Activated T-cell treated with anti-CD3 and anti-CD28 coated beads for 4 hours (primary cell): Measurements from ENCODE around the gene CNDP2.
A peak's percentile ranks its signal among the peaks of the same experiment; 100 is the strongest.
"Not testable (repeated sequence)": the region's sequence is repeated elsewhere in the genome, so short reads cannot be mapped to it uniquely, and the experiment has no call there.

Experiments
- DNase-seq: peaks from one replicate; pipeline ENCODE4 v3.0.0-alpha.2; 2020

The CNDP2 gene

DNA sequence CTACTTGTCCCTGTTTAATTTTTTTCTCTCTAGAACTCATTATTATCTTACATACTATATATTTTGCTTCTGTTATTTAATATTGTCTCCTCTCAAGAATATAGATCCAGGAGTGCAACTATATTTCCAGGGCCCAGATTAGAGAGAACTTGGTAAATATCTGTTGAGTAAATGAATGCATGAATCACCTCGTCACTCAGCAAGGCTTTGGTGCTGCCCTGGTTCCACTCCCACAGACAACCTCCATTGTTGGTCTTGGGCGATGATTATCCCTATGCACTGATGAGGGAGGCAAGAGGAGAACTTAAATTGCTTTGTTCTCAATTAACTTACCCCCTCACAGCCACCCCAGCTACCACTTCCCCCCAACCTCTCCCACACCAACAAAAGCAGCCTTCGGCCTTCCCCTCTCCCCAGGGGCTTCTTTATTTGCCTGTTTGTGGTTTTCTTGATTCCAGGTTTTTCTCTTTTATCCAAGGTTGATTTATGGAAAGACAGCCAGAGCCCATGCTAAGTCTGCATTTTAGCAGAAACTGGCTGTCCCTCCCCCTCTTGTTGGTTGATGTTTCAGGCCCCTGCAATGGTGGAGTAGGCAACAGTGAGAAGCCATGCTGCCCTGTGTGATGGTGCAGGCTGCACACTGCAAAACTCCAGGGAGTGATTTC is 22.1 kb upstream of the CNDP2 start:
- no peak for DNase-seq

DNA sequence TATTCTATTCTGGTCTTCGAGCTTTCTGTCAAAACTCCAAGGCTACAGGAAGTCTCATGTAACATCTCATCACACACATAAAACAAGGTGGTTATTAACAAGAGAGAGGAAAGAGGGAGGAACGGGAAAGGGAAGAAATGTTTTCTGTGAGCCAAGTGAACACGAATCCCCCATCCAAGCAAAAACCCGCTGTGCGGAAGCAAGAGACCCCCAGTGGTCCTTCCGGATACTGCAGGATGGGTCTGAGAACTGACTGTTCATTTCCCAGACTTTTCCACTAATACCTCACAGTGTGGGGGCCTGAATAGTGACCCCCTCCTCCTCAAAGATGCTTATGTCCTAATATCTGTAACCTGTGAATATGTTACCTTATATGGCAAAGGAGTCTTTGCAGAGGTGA is 20.0 kb upstream of the CNDP2 start:
- DNase-seq, result no peak

GRCh38 chr18:74477771-74478170 is 18.4 kb upstream of the CNDP2 start:
- no peak for DNase-seq

DNA sequence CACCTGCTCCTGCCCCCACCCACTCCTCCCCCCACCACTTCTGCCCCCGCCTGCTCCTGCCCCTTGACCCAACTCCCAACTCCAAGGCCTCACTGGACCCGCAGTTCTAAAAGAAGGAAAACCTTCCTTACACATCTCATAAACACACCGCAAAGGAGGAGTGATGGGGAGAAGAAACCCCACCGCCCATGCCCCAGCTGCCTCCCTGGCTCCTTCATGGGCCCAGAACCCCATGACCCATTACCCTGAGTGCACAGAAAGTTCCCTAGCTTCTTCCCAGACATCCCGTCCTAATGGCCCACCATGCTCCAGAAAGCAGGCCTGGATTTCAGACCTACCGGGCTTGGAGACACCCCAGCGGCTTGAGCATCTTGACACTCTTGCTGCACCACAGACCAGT is 17.8 kb upstream of the CNDP2 start:
- no peak for DNase-seq

DNA sequence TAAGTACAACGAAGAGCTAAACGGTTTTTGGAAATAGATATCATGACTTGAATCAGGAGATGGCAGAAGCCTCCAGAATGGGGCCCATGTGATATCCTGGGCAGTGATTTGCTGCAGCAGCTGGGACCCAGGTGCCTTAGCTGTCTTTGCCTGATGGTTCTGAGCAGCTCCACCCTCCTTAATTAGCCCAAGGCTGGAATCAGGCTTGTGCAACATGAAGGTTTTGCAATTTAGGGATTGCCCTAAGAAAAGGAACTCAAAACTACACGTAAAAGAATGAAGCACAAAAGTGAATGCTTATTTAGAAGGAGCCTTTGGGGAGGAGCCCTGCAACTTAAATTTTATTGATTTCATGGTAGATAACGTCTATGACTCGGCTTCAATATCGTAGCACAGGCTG is 17.3 kb upstream of the CNDP2 start:
- no peak for DNase-seq

DNA sequence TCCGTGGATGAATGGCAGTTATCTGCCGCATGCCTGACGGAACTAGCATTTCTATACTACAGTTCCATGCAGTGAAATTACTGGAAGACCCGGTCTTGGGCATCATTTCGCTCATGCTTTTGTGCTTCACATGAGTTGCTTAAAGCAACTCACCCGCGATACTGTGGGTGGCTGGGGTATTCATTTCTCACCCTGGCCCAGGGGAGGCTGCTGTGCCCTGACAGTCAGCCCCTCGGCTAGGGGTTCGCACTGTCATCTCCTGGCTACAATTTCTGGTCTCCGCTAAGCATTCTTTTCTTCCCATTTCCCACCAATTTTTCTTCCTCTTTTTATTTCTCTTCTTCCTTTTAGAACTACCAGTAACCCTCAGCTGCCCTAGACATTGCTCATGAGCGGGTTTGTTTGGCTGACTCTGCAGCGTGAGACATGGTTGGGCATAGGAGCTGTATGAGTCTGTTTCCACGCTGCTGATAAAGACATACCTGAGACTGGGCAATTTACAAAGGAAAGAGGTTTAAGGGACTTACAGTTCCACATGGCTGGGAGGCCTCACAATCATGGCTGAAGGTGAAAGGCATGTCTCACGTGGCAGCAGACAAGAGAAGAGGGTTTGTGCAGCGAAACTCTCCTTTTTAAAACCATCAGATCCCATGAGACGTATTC is 16.5 kb upstream of the CNDP2 start:
- DNase-seq, result no peak

- no peak for DNase-seq
Observed at GRCh38 chr18:74480149-74480651, 16.0 kb upstream of the CNDP2 start.

DNA sequence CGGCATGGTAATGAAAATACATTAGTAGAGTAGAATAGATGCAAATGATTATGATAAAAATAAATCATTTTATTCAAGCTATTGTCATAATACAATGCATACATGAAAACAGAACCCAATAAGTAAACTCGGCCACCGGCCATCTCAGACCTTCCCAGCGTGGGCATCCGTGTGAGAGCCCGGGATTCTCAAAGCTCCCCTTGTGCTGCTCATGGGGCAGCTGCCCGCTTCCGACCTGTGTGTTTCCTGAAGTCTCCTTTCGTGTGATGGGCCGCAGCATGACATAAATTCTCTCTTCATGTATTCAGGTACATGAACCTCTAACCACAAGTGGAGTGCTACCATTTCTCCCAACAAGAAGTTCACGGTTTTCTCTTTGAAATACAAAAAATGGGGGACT is 13.5 kb upstream of the CNDP2 start:
- DNase-seq, result no peak

DNA sequence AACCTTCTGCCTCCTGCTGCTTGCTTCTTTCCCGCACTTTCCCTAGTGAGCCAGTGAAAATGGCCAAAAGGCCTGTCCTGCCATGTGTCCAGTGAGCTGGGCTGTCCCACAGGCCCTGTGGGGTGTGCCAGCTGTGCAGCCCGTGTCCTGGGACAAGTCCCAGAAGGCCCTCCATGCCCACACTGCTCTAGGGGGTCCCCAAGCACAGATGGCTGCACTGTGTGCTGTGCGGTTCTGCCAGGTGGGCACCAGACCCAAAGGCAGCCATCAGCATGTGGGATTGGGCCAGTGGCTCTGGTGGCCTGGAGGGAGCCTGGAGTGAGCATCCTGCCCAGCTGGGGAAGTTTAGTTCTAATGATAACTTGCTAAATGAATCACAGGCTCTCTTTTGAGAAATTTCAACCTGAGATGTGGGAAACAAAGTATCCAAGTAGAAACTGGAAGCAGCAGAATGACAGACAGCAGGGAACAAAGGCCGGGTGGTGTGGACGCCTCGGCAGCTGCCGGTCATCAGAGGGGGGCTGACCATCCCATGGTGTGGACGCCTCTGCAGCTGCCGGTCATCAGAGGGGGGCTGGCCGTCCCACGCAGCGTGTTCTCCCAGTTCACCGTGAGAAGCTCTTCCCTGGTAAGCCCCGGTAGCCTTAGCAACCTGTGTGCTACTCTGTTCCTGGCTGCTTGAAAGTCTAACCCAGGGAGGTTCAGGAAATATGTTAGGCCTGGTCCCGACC is 9.9 kb upstream of the CNDP2 start:
- no peak for DNase-seq

DNA sequence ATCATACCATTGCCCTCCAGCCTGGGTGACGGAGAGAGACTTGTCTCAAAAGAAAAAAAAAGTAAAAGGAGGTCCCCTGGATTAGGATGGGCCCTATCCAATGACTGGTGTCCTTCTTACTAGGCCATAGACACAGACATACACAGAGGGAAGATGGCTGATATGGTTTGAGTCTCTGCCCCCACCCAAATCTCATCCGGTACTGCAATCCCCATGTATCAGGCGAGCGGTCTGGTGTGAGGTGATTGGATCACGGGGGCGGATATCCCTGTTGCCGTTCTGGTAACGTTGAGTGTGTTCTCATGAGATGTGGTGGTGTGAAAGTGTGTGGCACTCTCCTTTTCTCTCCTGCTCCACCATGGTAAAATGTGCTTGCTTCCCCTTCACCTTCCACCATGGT is 7.8 kb upstream of the CNDP2 start:
- DNase-seq, result no peak

GRCh38 chr18:74488864-74489263 is 7.3 kb upstream of the CNDP2 start:
- DNase-seq, result no peak

DNA sequence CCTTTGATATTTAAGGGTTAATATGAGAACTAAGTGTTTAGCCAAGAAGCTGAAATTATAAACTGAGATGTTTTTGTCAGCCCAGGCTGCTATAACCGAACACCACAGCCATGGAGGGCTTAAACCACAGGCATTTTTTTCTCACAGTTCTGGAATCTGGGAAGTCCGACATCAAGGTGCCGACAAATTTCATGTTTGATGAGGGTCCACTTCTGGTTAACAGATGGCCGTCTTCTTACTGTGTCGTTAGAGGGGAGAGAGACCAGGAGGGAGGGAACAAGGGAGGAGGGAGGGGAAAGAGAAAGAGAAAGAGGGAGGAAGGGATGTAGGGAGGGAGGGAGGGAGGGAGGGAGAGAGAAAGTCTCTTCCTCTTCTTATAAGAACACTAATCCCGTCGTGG is 6.5 kb upstream of the CNDP2 start:
- no peak for DNase-seq

DNA sequence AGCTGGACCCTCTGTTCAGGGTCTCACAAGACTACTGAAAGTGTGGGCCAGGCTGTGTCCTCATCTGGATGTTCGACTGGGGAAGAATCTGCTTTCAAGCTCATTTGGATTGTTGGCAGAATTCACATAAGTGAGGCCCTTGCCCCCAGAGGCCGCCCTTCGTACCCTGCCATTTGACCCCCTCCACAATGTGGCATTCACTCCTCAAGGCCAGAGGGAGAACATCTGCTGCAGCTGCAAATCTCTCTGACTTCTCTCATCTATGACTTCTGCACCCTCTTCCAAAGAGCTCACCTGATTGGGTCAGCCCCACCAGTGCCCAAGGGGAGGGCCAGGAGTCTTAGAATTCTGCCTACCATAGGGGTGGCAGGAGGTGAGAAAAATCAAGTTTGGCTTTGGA is 3.9 kb upstream of the CNDP2 start:
- DNase-seq, result no peak

GRCh38 chr18:74493689-74494088 is 2.5 kb upstream of the CNDP2 start:
- DNase-seq, result peak; percentile 38

- DNase-seq, result no peak
Observed at GRCh38 chr18:74494514-74494913, 1.6 kb upstream of the CNDP2 start.

- no peak for DNase-seq
Observed at GRCh38 chr18:74496508-74497323, 553 bp downstream of the CNDP2 start.

DNA sequence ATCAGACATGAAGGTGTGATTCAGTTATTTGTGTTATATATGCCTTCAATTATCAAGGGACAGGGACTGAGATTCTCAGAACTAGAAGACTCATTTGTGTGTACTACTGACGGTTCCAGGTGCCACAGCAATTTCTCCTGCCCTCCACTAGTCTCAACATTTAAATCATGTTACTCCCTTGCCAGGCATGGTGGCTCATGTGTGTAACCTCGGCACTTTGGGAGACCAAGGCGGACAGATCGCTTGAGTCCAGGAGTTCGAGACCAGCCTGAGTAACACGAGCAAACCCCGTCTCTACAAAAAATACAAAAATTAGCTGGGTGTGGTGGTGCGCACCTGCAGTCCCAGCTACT is 1.1 kb downstream of the CNDP2 start:
- no peak for DNase-seq

DNA sequence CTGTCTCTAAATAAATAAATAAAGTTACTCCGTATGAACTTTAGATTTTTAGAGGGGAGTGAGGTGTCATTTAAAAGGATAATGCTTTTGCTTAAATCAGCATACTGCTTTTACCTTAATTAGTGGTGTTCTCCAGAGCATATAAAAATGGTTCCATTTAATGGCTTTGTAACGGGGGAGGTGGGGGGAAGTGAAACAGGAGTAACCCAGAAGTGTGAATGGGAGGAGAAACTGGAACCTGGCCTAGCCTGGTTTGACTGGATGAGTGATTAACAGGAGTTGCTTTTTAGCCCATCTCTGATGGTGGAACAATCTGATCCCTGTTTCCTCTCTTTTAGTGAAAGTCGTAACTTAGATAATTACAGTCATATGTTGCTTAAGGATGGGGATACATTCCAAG is 1.6 kb downstream of the CNDP2 start:
- no peak for DNase-seq

DNA sequence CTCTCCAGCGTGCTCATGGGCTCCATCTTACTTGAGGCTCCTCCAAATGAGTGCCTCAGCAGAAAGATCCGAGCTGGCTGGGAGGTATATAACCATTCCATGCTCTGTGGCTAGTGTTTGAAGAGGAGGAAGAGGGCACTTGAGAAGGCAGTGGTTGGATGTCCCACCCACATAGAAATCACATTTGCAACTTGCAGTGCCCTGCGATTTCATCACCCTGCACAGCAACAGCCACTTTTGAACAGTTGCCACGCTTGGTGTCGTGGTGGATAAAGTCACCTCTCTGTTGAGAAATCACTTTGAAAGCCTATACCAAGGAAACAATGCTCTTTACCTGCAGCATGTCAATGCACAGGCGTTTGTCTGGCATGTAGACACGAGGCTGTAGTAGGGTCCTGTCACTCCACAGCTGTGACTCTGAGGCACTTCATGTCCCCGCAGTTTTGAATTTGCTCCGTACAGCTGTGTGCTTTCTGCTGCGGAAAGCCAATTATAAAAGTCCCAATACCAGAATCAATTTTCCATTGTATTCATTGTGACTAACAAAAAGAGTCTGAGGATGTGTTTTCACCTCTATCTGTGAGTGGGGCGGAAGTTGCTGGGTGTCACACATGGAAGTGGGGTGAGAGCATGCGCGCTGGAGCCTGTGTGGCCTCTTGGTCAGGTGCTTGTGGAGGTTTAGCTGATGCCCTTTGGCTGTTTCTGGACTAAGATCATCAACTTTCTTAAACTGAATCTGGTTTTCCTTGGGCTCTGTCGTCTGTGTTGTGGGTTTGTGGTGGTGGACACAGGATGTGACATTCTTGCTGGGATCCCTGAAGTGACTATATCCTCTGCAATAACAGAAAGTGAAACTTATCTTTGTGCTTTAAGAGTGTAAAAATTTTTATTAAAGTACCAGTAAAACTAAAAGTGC is 2.8 kb downstream of the CNDP2 start:
- DNase-seq, result peak; percentile 69

DNA sequence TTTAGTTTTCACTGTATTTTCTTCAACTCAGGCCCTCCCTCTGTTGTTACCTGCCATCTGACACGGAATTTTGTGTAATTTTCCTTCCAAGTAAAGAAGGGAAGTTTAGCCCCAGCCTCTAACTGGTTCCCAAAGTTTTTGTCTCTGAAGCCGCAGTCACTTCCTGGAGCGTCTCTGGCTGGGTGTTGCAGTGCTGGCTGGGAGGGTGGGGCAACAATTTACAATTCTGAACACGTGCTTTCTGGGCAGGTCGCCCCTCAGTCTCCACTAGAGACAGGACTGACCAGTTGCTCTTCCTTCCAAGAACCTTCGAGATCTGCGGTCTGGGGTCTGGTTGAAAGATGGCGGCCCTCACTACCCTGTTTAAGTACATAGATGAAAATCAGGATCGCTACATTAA is 3.5 kb downstream of the CNDP2 start:
- peak; percentile 22 for DNase-seq

DNA sequence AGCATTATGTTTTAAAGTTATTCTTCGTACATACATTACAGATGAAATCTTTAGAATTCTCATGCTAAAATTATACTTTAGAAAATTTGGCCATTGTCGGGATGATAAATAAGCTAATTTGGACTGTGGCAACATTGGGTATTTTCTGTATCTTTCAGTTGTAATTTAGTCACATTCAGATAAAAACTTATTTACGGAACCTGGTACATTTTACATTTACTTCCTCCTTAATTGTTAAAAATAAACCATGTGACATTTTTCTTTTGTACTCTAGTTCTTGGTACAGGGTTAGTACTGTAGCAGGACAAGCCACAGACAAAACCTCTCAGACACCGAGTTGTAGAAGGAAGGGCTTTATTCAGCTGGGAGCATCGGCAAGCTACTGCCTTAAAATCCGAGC is 4.2 kb downstream of the CNDP2 start:
- no peak for DNase-seq

GRCh38 chr18:74500774-74501173 is 4.6 kb downstream of the CNDP2 start:
- not testable (repeated sequence) for DNase-seq
